ENCODE data around the gene TXLNG.

Gene TXLNG

GRCh38 chrX:16882169-16882568 is 95.9 kb downstream of the TXLNG start:
- POLR2A ChIA-PET = interaction anchor here (1.3 kb wide), 1 partner anchor 9 kb away, joined by 7 read pairs; no protein-coding TSS in a partner anchor
- Histone ChIP-seq H3K9me3 (ENCODE audit: control insufficient read depth, insufficient read depth, low read depth, low read length) (no peaks in the 10 kb centered on the region), H3K4me1 (ENCODE audit: control insufficient read depth, insufficient read depth, low read length) (no peaks in the 10 kb centered on the region), H3K4me3 (ENCODE audit: low read depth, low read length) (no peak overlapping the region; the same call in 1 of the 2 replicates), H3K27ac (ENCODE audit: extremely low read depth, low read depth, low read length) (no peak overlapping the region), H3K36me3 (ENCODE audit: control insufficient read depth in 2 of 2, insufficient read depth in 1 of 2, low read length in 2 of 2) (no peaks in the 10 kb centered on the region)
- CTCF ChIA-PET = interaction anchor here (0.6 to 9.6 kb wide), 29 partner anchors 8 to 1195 kb away, joined by 3 to 192 read pairs (median 7); partner anchors contain the start of gene REPS2
- no peak for TF ChIP-seq KLF17 (tag by site-specific recombination; IDR thresholded peaks at IDR 0.05)
- TF ChIP-seq SCRT1 (tag by site-specific recombination; IDR thresholded peaks at IDR 0.05; ENCODE audit: borderline replicate concordance) = no peak
- TF ChIP-seq ZNF670 (tag by site-specific recombination; IDR thresholded peaks at IDR 0.05; ENCODE audit: low read depth) = no peak
- peak; percentile 67; the same call in 1 of the 2 replicates for TF ChIP-seq OSR2 (tag by site-specific recombination; IDR thresholded peaks at IDR 0.05)
- no peak for TF ChIP-seq ZBTB7A (tag by site-specific recombination; IDR thresholded peaks at IDR 0.05; ENCODE audit: low read depth)
- peak; percentile 43; the same call in 1 of the 2 replicates for TF ChIP-seq GLIS1 (tag by site-specific recombination; IDR thresholded peaks at IDR 0.05)
- no peak for TF ChIP-seq ZNF488 (tag by site-specific recombination; IDR thresholded peaks at IDR 0.05)
- peak; percentile 20; the same call in 1 of the 2 replicates for TF ChIP-seq ZNF600 (tag by site-specific recombination; IDR thresholded peaks at IDR 0.05)
- no peak for TF ChIP-seq ZNF223 (tag by site-specific recombination; IDR thresholded peaks at IDR 0.05)
- TF ChIP-seq ZNF394 (tag by site-specific recombination; IDR thresholded peaks at IDR 0.05; ENCODE audit: borderline replicate concordance) = no peak
- TF ChIP-seq, protein P1, sequence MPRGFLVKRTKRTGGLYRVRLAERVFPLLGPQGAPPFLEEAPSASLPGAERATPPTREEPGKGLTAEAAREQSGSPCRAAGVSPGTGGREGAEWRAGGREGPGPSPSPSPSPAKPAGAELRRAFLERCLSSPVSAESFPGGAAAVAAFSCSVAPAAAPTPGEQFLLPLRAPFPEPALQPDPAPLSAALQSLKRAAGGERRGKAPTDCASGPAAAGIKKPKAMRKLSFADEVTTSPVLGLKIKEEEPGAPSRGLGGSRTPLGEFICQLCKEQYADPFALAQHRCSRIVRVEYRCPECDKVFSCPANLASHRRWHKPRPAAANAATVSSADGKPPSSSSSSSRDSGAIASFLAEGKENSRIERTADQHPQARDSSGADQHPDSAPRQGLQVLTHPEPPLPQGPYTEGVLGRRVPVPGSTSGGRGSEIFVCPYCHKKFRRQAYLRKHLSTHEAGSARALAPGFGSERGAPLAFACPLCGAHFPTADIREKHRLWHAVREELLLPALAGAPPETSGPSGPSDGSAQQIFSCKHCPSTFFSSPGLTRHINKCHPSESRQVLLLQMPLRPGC (tag by site-specific recombination; IDR thresholded peaks at IDR 0.05) = no peak
- no peak for TF ChIP-seq ZNF624 (tag by site-specific recombination; IDR thresholded peaks at IDR 0.05)
- TF ChIP-seq ZNF140 (tag by site-specific recombination; IDR thresholded peaks at IDR 0.05) = no peak
- TF ChIP-seq ZNF292 (tag by site-specific recombination; IDR thresholded peaks at IDR 0.05; ENCODE audit: borderline replicate concordance, low read depth) = no peak
- TF ChIP-seq GFI1B (tag by site-specific recombination; IDR thresholded peaks at IDR 0.05) = no peak
- TF ChIP-seq ZSCAN23 (tag by site-specific recombination; IDR thresholded peaks at IDR 0.05) = no peak
- no peak for TF ChIP-seq ZNF580 (tag by site-specific recombination; IDR thresholded peaks at IDR 0.05)
- no peak for TF ChIP-seq ZNF221 (tag by site-specific recombination; IDR thresholded peaks at IDR 0.05; ENCODE audit: borderline replicate concordance)
- no peak for TF ChIP-seq ZNF707 (tag by site-specific recombination; IDR thresholded peaks at IDR 0.05)
- no peak for TF ChIP-seq ZNF658 (tag by site-specific recombination; IDR thresholded peaks at IDR 0.05)
- TF ChIP-seq YY1 (tag by site-specific recombination; IDR thresholded peaks at IDR 0.05) = no peak
- no peak for TF ChIP-seq ZNF626 (tag by site-specific recombination; IDR thresholded peaks at IDR 0.05)
- no peak for TF ChIP-seq ZNF677 (tag by site-specific recombination; IDR thresholded peaks at IDR 0.05)
- no peak for TF ChIP-seq ZNF274 (IDR thresholded peaks at IDR 0.05; ENCODE audit: low read length)
- TF ChIP-seq ZNF274 (tag by site-specific recombination; IDR thresholded peaks at IDR 0.05; ENCODE audit: borderline replicate concordance) = no peak
- TF ChIP-seq ZNF426 (tag by site-specific recombination; IDR thresholded peaks at IDR 0.05) = no peak
- no peak for TF ChIP-seq ZNF621 (tag by site-specific recombination; IDR thresholded peaks at IDR 0.05)
- TF ChIP-seq ZNF280D (tag by site-specific recombination; IDR thresholded peaks at IDR 0.05) = no peak
- TF ChIP-seq ZBTB48 (tag by site-specific recombination; IDR thresholded peaks at IDR 0.05) = no peak
- TF ChIP-seq KLF16 (tag by site-specific recombination; IDR thresholded peaks at IDR 0.05) = no peak
- no peak for TF ChIP-seq ZNF514 (tag by site-specific recombination; IDR thresholded peaks at IDR 0.05)
- no peak for TF ChIP-seq ZSCAN30 (tag by site-specific recombination; IDR thresholded peaks at IDR 0.05)
- TF ChIP-seq ZNF324 (tag by site-specific recombination; IDR thresholded peaks at IDR 0.05) = no peak
- no peak for TF ChIP-seq TCF7L2 (IDR thresholded peaks at IDR 0.05; ENCODE audit: borderline replicate concordance, low read depth, low read length)
